ENCODE results near the gene PRM1. TPM values are rescaled to one million over a fixed set of nuclear protein-coding genes. Genes with fewer than 3 reads are reported as not detected.

Gene PRM1
- total and polyA plus RNA-seq, 2 of the 13 experiments (the other 11 are each of a cell fraction or from before 2014, with no cell fraction given), result not detected

GRCh38 chr16:11235703-11235991 lies 45.5 kb downstream of the PRM1 start (continued):
- no peak for TF ChIP-seq PATZ1 (CRISPR knock-in tag; IDR thresholded peaks at IDR 0.05)
- no peak for TF ChIP-seq ZNF646 (CRISPR knock-in tag; IDR thresholded peaks at IDR 0.05)
- TF ChIP-seq ZNF768 (CRISPR knock-in tag; IDR thresholded peaks at IDR 0.05), result no peak
- no peak for TF ChIP-seq ZNF281 (CRISPR knock-in tag; IDR thresholded peaks at IDR 0.05; ENCODE audit: borderline replicate concordance)
- TF ChIP-seq KLF12 (CRISPR knock-in tag; IDR thresholded peaks at IDR 0.05; ENCODE audit: borderline replicate concordance), result no peak
- TF ChIP-seq ZNF136 (CRISPR knock-in tag; IDR thresholded peaks at IDR 0.05; ENCODE audit: low read depth), result no peak
- TF ChIP-seq DNMT3B (CRISPR knock-in tag; conservative IDR thresholded peaks at IDR 0.05), result peak; percentile 52; the same call in 1 of the 2 replicates
- TF ChIP-seq ZNF33B (CRISPR knock-in tag; IDR thresholded peaks at IDR 0.05), result no peak
- no peak for TF ChIP-seq NR2F2 (IDR thresholded peaks at IDR 0.05; ENCODE audit: borderline replicate concordance, low read depth)
- no peak for TF ChIP-seq HOMEZ (CRISPR knock-in tag; IDR thresholded peaks at IDR 0.05; ENCODE audit: low read depth)
- TF ChIP-seq THAP11 (CRISPR knock-in tag; IDR thresholded peaks at IDR 0.05), result 0 out of 2 replicates have a peak, but pooled peaks have one; percentile 32
- TF ChIP-seq ZNF3 (CRISPR knock-in tag; IDR thresholded peaks at IDR 0.05), result no peak
- TF ChIP-seq ZNF343 (CRISPR knock-in tag; IDR thresholded peaks at IDR 0.05), result no peak
- TF ChIP-seq ZNF18 (CRISPR knock-in tag; IDR thresholded peaks at IDR 0.05; ENCODE audit: insufficient replicate concordance), result no peak
- TF ChIP-seq ZNF430 (CRISPR knock-in tag; IDR thresholded peaks at IDR 0.05), result no peak
